SJSA1 (cell line): ENCODE measurements around the gene IGSF21. TPM values are rescaled to one million over a fixed set of nuclear protein-coding genes. Genes with fewer than 3 reads are reported as not detected.

Experiments used
- DNase-seq, 2 experiments: peaks; one replicate each; pipeline ENCODE4 v3.0.0-alpha.2; 2015 to 2020; ENCODE audit warnings: low spot score in 2 of 2, low read depth in 1 of 2
- H3K27ac ChIP-seq: fragments of 250-450 bp; sonication (Bioruptor Pico); 2 replicates; pipeline ENCODE4 v1.5.1; 2020; ENCODE audit warnings: mild to moderate bottlenecking, moderate library complexity
- H3K27me3 ChIP-seq: fragments of 250-450 bp; sonication (Bioruptor Pico); replicated peaks from 2 replicates; pipeline ENCODE4 v1.5.1; 2020; ENCODE audit warnings: mild to moderate bottlenecking, moderate library complexity
- H3K36me3 ChIP-seq: fragments of 250-450 bp; sonication (Bioruptor Pico); 2 replicates; pipeline ENCODE4 v1.5.1; 2020; ENCODE audit warnings: mild to moderate bottlenecking
- H3K4me1 ChIP-seq: fragments of 250-450 bp; sonication (Bioruptor Pico); replicated peaks from 2 replicates; pipeline ENCODE4 v1.6.1; 2021; ENCODE audit warnings: mild to moderate bottlenecking
- H3K4me3 ChIP-seq: fragments of 250-450 bp; sonication (Bioruptor Pico); 2 replicates; pipeline ENCODE4 v1.5.1; 2020; ENCODE audit warnings: mild to moderate bottlenecking
- H3K9me3 ChIP-seq: fragments of 250-450 bp; sonication (Bioruptor Pico); replicated peaks from 2 replicates; pipeline ENCODE4 v1.5.1; 2020; ENCODE audit warnings: mild to moderate bottlenecking
- total RNA-seq: library from RNA; depleted of rRNA; stranded (reverse); fragments of >200 nt; shearing (Covaris generic); gene quantifications from 2 replicates; pipeline ENCODE4 v1.2.3, GENCODE V29; 2014

IGSF21 gene
- total RNA-seq, 1 experiment from 2014 or later, result not detected

DNA sequence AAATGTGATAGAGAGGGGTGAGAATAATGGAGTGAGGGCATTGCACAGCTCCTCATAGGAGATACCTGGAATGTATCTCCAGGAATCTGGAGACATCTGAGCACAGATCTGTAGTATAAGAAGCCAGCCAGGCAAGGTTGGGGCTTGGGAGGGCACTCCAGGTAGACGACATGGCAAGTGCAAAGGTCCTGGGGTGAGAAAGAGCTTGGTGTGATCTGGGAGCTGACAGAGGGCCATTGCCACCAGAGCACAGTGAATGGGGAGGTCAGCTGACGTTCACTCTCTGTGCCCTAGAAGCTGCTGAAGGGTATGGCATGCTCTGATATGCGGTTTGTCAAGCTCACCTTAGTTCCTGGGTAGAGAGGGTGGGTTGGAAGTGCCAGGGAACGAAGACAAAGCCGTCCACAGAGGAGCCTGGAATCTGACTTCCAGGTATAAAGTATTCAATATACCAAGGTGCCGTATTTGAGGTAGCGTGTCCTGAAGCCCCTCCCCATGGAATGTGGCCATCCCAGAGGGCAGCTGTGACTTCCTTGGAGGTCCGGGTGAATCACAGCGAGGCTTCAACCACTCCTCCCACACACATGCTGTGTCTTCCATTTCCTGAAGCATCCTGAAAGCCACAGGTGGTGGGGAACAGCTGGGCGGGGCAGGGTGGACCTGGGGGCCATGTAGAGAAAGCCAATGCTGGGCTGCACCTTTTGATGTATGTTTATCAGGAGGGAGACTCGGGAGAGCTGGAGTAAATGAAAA lies 190.5 kb downstream of the IGSF21 start:
- Histone ChIP-seq H3K36me3 (no peaks in the 10 kb centered on the region), H3K27me3 (0 out of 2 replicates have a peak, but pooled peaks cover 10% of the 10 kb centered on the region), H3K4me3 (no peak overlapping the region), H3K27ac (no peak overlapping the region), H3K9me3 (no peaks in the 10 kb centered on the region), H3K4me1 (no peaks in the 10 kb centered on the region)
- DNase-seq, result no peak

DNA sequence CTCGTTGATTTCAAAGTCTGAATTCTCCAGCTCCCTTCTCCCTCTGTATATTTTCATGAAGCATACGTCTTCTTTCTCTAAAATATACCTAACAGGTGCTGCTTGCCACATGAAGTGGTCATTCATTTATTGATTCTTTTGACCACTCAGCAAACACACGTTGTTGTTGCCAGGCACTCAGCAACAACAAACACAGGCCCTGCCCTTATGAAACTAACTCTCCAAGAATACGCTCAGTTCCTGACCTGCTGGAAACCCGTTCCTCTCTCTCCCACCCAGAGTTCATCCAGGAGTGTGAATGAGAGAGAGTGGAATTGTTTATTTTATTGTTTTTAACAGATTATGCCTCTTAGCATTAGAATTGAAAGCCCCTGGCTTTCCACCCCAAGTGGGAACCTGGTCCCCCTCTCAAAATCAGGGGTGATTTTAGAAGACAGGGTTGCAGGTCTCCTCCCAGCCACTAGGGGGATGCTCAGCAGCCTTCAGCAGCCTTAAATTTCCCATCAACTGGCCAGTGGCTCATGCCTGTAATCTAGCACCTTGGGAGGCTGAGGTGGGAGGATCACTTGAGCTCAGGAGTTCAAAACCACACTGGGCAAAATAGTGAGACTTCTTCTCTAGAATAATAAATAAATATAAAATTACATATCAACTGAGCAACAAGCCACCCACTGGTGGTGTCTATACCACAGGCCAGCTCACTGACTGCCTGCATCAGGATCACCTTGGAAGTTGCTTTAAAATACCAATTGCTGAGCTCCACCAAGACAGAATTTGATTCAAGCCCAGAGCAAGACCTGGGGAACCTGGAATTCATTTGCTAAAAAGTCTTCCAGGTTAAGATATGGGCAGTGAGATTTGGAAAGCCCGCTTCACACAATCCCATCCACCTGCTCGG lies 192.1 kb downstream of the IGSF21 start:
- no peaks in the 10 kb centered on the region for H3K4me1 ChIP-seq
- 0 out of 2 replicates have a peak, but pooled peaks cover 10% of the 10 kb centered on the region for H3K27me3 ChIP-seq
- H3K36me3 ChIP-seq, result no peaks in the 10 kb centered on the region
- no peaks in the 10 kb centered on the region for H3K9me3 ChIP-seq
- H3K4me3 ChIP-seq, result no peak overlapping the region
- DNase-seq, result peak in 1 of 2 experiments; percentile 5
- no peak overlapping the region for H3K27ac ChIP-seq

- no peak overlapping the region for H3K4me3 ChIP-seq
- DNase-seq, result no peak
- no peaks in the 10 kb centered on the region for H3K4me1 ChIP-seq
Observed at GRCh38 chr1:18300376-18300775, 192.8 kb downstream of the IGSF21 start.

DNA sequence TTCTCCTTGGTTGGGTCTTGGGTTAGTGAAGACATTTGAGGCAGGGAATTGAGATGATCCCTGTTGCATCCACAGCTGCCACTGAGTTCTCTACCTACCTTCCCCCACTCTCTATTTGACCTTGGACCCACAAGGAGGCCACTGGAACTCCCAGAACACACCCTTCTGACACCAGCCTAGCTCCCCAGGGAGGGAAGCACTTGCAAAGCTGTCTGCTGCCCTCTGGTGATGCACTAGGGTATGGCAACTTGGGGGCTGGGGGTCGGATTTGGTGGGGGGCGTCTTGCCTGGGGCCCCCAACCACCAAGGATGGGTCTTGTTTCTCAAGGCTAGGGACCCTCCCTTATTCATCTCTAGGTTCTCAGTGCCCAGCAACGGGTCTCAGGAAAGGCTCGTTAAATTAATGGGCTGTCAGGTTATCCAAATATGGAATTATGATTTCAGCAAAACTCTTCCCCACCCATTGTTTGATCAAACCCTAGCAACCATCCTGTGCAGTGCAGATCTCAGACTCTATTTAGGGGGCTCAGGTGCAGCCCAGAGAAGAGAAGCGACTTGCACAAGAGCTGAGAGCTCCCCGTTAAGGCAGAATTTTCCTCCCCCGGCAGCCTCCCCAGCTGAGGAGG lies 195.3 kb downstream of the IGSF21 start:
- no peak overlapping the region for H3K4me3 ChIP-seq
- DNase-seq, result no peak
- no peaks in the 10 kb centered on the region for H3K36me3 ChIP-seq
- H3K4me1 ChIP-seq, result no peaks in the 10 kb centered on the region
- 0 out of 2 replicates have a peak, but pooled peaks cover 4% of the 10 kb centered on the region for H3K27me3 ChIP-seq
- H3K27ac ChIP-seq, result no peak overlapping the region
- no peaks in the 10 kb centered on the region for H3K9me3 ChIP-seq

More at GRCh38 chr1:18300376-18300775, 192.8 kb downstream of the IGSF21 start:
- Histone ChIP-seq H3K36me3 (no peaks in the 10 kb centered on the region), H3K27me3 (0 out of 2 replicates have a peak, but pooled peaks cover 10% of the 10 kb centered on the region), H3K27ac (no peak overlapping the region), H3K9me3 (no peaks in the 10 kb centered on the region)

DNA sequence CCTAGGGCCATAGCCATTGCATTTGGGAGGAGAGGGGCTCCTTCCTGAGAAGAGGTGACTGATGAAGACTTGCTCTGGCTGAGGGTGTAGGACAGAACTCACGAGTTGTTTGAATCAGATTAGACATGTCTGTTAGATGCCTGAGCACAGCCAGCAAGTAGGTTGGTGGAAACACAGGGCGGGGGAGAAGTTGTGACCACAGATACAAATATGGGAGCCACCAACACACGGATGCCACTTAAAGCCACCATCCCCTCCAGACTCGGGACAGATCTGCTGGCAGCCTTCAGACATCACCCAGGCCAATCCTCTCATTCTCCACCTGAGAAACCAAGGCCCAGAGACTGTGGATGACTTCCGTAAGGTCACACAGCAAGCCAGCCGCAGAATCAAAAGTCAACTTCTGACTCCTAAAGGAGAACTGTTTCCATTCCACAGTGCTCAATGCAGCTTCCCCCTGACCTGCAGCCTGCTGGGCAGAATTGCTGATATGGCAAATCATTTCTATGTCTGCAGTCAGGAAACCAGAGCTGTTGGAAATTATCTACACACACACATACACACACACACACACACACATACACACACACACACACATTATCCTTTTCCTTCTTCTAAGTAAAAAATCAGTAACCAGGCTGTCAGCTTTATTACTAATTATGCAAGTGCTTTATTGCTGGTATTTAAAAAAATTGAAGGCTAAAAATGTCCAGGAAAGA lies 196.7 kb downstream of the IGSF21 start:
- no peak for DNase-seq
- no peak overlapping the region for H3K27ac ChIP-seq
- no peaks in the 10 kb centered on the region for H3K27me3 ChIP-seq
- H3K9me3 ChIP-seq, result no peaks in the 10 kb centered on the region
- no peak overlapping the region for H3K4me3 ChIP-seq
- no peaks in the 10 kb centered on the region for H3K36me3 ChIP-seq
- no peaks in the 10 kb centered on the region for H3K4me1 ChIP-seq

DNA sequence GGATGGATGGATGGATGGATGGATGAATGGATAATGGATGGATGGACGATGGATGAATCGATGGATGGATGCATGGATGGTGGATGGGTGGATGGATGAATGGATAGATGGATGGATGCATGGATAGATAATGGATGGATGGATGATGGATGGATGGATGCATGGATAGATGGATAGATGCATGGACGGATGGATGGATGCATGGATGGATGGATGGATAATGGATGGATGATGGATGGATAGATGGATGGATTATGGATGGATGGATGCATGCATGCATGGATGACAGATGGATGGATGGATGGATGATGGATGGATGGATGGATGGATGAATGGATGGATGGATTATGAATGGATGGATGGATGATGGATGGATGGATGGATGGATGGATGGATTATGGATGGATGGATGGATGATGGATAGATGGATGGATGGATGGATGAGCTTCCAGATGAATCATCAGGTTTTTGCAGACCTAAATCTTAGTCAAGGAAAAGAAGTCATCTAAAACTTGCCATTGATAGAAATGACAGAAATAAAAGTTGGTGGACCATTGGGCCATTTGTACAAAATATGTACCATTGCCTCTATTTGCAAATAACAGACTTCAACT lies 197.7 kb downstream of the IGSF21 start:
- H3K27me3 ChIP-seq, result no peaks in the 10 kb centered on the region
- DNase-seq, result no peak
- no peak overlapping the region for H3K27ac ChIP-seq
- no peak overlapping the region for H3K4me3 ChIP-seq
- no peaks in the 10 kb centered on the region for H3K36me3 ChIP-seq
- H3K9me3 ChIP-seq, result no peaks in the 10 kb centered on the region
- no peaks in the 10 kb centered on the region for H3K4me1 ChIP-seq

GRCh38 chr1:18307329-18307898 lies 199.8 kb downstream of the IGSF21 start:
- H3K27me3 ChIP-seq, result no peaks in the 10 kb centered on the region
- H3K36me3 ChIP-seq, result no peaks in the 10 kb centered on the region
- DNase-seq, result no peak
- no peak overlapping the region for H3K4me3 ChIP-seq
- no peaks in the 10 kb centered on the region for H3K4me1 ChIP-seq
- H3K9me3 ChIP-seq, result no peaks in the 10 kb centered on the region; the same call in 1 of the 2 replicates
- no peak overlapping the region for H3K27ac ChIP-seq

DNA sequence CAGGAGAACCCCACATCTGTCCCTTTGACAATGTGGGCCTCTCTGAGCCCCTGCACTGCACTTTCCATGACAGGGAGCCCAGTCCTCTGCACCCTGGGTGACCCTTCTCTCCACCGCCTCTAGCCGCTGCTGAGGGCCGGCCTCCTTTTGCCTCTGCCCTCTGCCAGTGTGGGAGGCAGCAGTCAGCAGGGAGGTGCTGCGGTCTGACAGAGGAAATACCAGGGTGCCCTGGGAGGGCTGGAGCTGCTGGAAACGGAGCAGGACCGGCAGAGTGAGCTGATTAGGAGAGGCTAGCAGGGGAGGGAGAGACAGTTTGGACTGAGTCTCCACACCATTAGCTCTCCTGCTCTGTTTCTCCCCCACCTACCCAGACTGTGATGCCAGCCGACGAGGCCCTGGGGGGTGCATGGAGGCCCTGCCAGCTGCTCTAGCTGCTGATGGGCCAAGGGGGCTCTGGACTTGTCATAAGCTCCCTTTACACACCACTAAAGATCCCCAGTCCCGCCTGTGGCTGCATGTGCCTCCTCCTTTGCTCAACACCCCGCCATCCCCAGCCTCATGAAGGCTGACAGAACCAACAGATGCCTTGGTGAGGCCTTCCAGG lies 202.1 kb downstream of the IGSF21 start:
- no peaks in the 10 kb centered on the region for H3K4me1 ChIP-seq
- H3K36me3 ChIP-seq, result no peaks in the 10 kb centered on the region
- H3K27me3 ChIP-seq, result no peaks in the 10 kb centered on the region
- no peak overlapping the region for H3K27ac ChIP-seq
- no peak for DNase-seq
- H3K4me3 ChIP-seq, result no peak overlapping the region
- H3K9me3 ChIP-seq, result no peaks in the 10 kb centered on the region; the same call in 1 of the 2 replicates

- no peak for DNase-seq
- Histone ChIP-seq H3K27me3 (no peaks in the 10 kb centered on the region), H3K4me3 (no peak overlapping the region)
Observed at GRCh38 chr1:18312961-18313360, 205.4 kb downstream of the IGSF21 start.

GRCh38 chr1:18313523-18313922 lies 205.9 kb downstream of the IGSF21 start:
- Histone ChIP-seq H3K27me3 (no peaks in the 10 kb centered on the region), H3K27ac (no peak overlapping the region), H3K36me3 (no peaks in the 10 kb centered on the region), H3K4me3 (no peak overlapping the region), H3K9me3 (no peaks in the 10 kb centered on the region; the same call in 1 of the 2 replicates), H3K4me1 (no peaks in the 10 kb centered on the region)
- no peak for DNase-seq

More at GRCh38 chr1:18312961-18313360, 205.4 kb downstream of the IGSF21 start:
- H3K4me1 ChIP-seq, result no peaks in the 10 kb centered on the region
- no peaks in the 10 kb centered on the region for H3K36me3 ChIP-seq
- no peak overlapping the region for H3K27ac ChIP-seq
- no peaks in the 10 kb centered on the region; the same call in 1 of the 2 replicates for H3K9me3 ChIP-seq

GRCh38 chr1:18314399-18314798 lies 206.8 kb downstream of the IGSF21 start:
- H3K36me3 ChIP-seq, result no peaks in the 10 kb centered on the region
- no peak for DNase-seq
- no peak overlapping the region for H3K27ac ChIP-seq
- no peak overlapping the region for H3K4me3 ChIP-seq
- no peaks in the 10 kb centered on the region for H3K27me3 ChIP-seq
- no peaks in the 10 kb centered on the region for H3K4me1 ChIP-seq
- no peaks in the 10 kb centered on the region; the same call in 1 of the 2 replicates for H3K9me3 ChIP-seq

DNA sequence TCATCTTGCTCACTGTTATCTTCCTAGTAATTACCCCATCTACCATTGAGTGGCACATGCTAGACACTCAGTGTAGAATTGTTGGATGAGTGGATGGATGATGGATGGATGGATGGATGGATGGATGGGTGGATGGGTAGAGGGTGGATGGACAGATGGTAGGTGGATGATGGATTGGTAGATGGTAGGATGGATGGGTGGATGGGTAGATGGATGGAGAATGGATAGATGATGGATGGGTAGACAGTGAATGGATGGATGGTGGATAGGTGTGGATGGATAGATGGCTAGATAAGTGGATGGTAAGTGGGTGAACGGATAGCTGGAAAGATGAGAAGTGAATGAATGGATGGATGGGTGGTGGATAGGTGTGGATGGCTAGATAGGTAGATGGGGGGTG lies 207.9 kb downstream of the IGSF21 start:
- Histone ChIP-seq H3K36me3 (no peaks in the 10 kb centered on the region), H3K9me3 (no peaks in the 10 kb centered on the region; the same call in 1 of the 2 replicates), H3K27ac (no peak overlapping the region), H3K4me1 (no peaks in the 10 kb centered on the region), H3K4me3 (no peak overlapping the region), H3K27me3 (no peaks in the 10 kb centered on the region)
- no peak for DNase-seq
